Inferior parietal cortex (tissue), 1 donor: Measurements from ENCODE around the gene PTRHD1.

Experiments used
- DNase-seq: peaks from one replicate; pipeline ENCODE4 v3.0.0-alpha.2; 2016; ENCODE audit errors: extremely low spot score

Gene PTRHD1

DNA sequence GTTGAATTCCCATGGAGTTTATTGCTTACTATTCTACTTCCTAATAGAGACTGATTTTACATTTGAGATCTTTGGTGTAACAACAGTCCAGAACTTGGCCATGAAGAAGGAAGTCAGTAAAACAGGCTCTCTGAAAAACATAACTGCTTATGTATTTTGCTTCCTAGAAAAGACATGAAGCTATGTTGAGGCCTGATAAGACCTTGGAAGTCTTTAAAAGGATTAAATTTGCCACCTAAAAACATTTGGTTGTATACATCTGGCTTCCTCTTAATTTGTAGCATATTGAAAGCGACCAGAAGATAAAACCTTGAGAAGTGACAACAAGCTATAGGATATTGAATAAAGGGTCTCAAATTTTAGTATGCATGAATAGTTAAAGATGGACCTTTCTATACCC is 36.4 kb downstream of the PTRHD1 start:
- DNase-seq = no peak

DNA sequence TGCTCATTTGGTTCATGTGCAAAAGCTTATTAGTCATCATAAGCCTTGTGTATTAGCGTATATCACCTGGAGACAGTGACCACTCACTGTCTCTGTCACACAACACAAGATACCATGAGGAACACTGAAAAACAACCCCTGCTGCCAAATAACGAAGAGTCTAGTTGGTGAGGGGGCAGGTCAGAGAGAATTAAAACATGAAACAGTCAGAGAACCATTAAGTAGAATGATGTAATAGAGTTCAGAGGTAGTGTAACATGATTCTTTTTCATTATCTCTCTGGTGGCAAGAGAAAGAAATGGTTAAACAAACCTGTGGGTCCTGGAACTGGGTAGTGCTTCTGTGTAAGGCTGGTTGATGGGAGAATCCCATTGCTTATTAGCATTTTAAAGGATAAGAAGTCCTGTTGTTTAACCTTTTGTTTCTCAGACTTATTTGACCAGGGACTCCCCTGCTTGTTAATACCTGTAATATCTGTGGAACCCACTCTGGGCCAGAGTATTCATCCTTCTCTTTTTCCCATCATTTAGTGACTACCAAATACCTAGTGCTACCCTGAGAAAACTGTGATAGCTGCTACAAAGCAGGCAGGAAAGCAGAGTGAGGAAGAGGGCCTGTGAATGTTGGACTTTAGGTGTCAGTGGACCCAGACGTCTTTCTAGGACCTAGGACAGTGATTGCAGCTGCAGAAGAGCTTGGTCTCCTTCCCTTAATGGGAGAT is 38.0 kb downstream of the PTRHD1 start:
- no peak for DNase-seq

DNA sequence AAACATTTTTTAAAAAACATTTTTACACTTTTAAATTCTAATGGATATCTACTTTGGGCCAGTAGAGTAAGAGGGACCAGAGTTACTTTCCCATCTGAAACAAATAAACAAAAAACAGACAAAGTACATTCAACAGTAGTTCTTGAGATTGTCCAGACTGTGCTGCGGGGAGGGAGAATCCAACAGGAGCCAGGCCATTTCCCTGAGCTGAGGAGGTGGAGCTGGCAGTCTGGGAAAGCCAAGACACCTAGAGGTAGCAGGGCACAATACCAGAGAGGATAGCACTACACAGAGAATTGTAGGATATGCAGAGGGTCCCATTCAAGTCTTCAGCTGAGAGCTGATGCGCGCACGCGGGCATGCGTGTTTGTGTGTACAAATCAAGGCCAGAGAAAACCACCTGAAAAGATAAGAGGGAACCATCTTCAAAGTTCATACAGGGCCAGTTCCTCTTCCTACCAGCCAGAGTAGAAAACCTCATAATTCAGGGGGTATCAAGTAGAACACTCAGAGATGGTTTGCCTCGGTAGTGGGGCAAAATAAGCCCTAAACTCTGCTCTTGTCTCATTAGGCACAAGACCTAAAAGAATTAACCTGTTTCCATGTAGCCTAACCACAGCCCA is 44.0 kb downstream of the PTRHD1 start:
- no peak for DNase-seq

GRCh38 chr2:24747299-24747698 is 45.9 kb downstream of the PTRHD1 start:
- DNase-seq = no peak

GRCh38 chr2:24745825-24746224 is 47.4 kb downstream of the PTRHD1 start:
- no peak for DNase-seq

GRCh38 chr2:24744356-24744755 is 48.8 kb downstream of the PTRHD1 start:
- no peak for DNase-seq

DNA sequence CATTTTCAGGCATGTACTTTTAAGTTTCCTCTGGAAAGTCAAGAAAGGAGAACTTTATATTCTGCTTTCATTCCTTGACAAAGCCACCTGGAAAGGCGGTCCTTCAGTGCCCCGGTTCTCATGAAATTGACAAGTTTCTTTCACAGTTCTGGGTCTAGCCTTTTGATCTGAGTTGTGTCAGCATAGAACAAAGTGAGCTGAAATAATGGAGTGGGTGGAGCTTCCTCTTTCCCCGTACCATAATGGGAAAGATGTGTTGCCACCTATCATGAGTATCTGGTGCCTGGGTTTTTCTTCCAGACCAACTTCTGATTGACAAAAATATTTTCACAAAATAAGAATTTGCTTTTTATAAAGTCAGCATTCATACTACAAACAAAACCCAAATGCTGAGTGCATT is 49.3 kb downstream of the PTRHD1 start:
- no peak for DNase-seq

DNA sequence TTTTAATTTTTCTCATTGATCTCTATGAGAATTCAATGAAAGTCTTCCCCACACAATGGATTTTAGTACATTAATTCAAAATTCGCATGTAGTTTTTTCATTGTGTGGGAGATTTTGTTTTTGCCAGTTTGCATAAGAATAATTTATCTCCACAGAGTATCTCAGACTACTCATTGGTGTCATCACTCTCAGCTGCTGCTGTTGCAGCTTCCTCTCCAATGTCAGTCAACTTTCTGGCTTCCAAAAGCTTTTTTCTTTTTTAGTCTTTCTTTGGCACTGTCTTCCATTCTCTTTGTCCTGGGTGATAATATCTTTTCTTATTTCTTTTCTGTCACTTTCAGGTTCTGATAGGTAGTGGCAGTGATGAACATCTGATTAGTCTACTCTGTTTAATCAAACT is 50.5 kb downstream of the PTRHD1 start:
- DNase-seq = no peak

DNA sequence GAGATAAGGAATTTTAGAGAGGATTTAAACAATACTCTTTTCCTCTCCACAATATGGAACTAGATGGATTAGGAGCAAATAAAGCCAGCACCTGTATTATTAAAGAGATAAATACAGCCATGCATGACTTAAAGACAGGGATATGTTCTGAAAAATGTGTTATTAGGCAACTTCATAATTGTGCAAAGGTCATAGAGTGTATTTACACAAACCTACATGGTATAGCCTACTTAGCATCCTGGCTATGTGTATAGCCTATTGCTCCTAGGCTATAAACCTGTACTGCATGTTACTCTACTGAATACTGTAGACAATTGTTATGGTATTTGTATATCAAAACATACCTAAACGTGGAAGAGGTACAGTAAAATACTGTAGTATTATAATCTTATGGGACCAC is 53.0 kb downstream of the PTRHD1 start:
- no peak for DNase-seq
